ENCODE data around the gene MUC4.

- TF ChIP-seq EZH2 (IDR thresholded peaks at IDR 0.05) (no peak), CTCF (IDR thresholded peaks at IDR 0.05) (no peak), EZH2phosphoT487 (IDR thresholded peaks at IDR 0.05) (no peak)
Measured at GRCh38 chr3:195836476-195837135, 24.9 kb upstream of the MUC4 start.

Measured in neural progenitor cell (in vitro differentiated cells).